ENCODE measurements around the gene DAW1.

- TF ChIP-seq CTCF (IDR thresholded peaks at IDR 0.05) (no peak), POLR2A (IDR thresholded peaks at IDR 0.05) (no peak), POLR2AphosphoS5 (IDR thresholded peaks at IDR 0.05; ENCODE audit: insufficient read depth in 1 of 2, low read depth in 1 of 2) (no peak)
Observed at GRCh38 chr2:227921648-227922047, 50.2 kb downstream of the DAW1 start.
